ENCODE results near the gene PTPRF. TPM values are rescaled to one million over a fixed set of nuclear protein-coding genes. Genes with fewer than 3 reads are reported as not detected.

PTPRF gene
- total and polyA plus RNA-seq, 10 donors: 2.7 to 25.0 (median 10.8) TPM

GRCh38 chr1:43648221-43648847 lies 117.7 kb downstream of the PTPRF start:
- peak overlapping the region in 3 of 8 donors; percentile 94 to 97 (median 97) for H3K27ac ChIP-seq
- WGBS, 5 donors: 46 to 78% (median 68%) methylated on average over 7 of the region's 7 CpGs
- TF ChIP-seq POLR2A (IDR thresholded peaks at IDR 0.05) (no peak), CTCF (IDR thresholded peaks at IDR 0.05 in 8 of 11, conservative IDR thresholded peaks at IDR 0.05 in 3 of 11) (no peak), POLR2AphosphoS5 (IDR thresholded peaks at IDR 0.05) (no peak)
- H3K4me1 ChIP-seq: peaks cover 16 to 39% (median 28%) of the 10 kb centered on the region in 6 donors
- H3K4me3 ChIP-seq: no peak overlapping the region
- intact Hi-C loops (cut with DNase I; ENCODE audit: low total_unique reads): no loop called here
- peaks cover 0 to 6% (median 3%) of the 10 kb centered on the region in 6 donors for H3K36me3 ChIP-seq
- H3K27me3 ChIP-seq (replicated peaks in 1 of 7): no peaks in the 10 kb centered on the region
- no peak for DNase-seq
- no peaks in the 10 kb centered on the region for H3K9me3 ChIP-seq

GRCh38 chr1:43648876-43649477 lies 118.3 kb downstream of the PTPRF start:
- no peak for TF ChIP-seq CTCF (IDR thresholded peaks at IDR 0.05 in 8 of 11, conservative IDR thresholded peaks at IDR 0.05 in 3 of 11)
- no peak for TF ChIP-seq POLR2AphosphoS5 (IDR thresholded peaks at IDR 0.05)
- no peak for TF ChIP-seq POLR2A (IDR thresholded peaks at IDR 0.05)
- H3K27me3 ChIP-seq (replicated peaks in 1 of 7): no peaks in the 10 kb centered on the region
- peak overlapping the region; percentile 93 to 97 (median 96) for H3K27ac ChIP-seq
- H3K4me1 ChIP-seq: peaks cover 17 to 46% (median 34%) of the 10 kb centered on the region in 6 donors
- 24 to 44% (median 39%) methylated on average over 12 to 19 of the region's 19 CpGs for WGBS, 5 donors
- H3K9me3 ChIP-seq: no peaks in the 10 kb centered on the region
- no peak for DNase-seq
- intact Hi-C loops (cut with DNase I; ENCODE audit: low total_unique reads): no loop called here
- peaks cover under 1 to 13% (median 8%) of the 10 kb centered on the region in 6 donors for H3K36me3 ChIP-seq
- H3K4me3 ChIP-seq: peak overlapping the region; percentile 60 to 87 (median 72)

- Histone ChIP-seq H3K27me3 (replicated peaks in 1 of 7) (no peaks in the 10 kb centered on the region), H3K4me3 (peak overlapping the region; percentile 60 to 87 (median 72)), H3K9me3 (no peaks in the 10 kb centered on the region), H3K27ac (peak overlapping the region; percentile 93 to 97 (median 96)), H3K4me1 (peaks cover 17 to 59% (median 41%) of the 10 kb centered on the region in 6 donors), H3K36me3 (peaks cover 6 to 27% (median 19%) of the 10 kb centered on the region in 6 donors)
- intact Hi-C loops (cut with DNase I; ENCODE audit: low total_unique reads): loop anchor here (5.0 kb wide), 1 partner anchor 123 kb away; no protein-coding TSS in a partner anchor
- WGBS, 5 donors: 0 to 1% (median 1%) methylated on average over 30 to 33 of the region's 33 CpGs
- peak; percentile 96 for DNase-seq
- TF ChIP-seq POLR2AphosphoS5 (IDR thresholded peaks at IDR 0.05): peak; percentile 97 to 98 (median 98)
- peak; percentile 92 to 97 (median 96) for TF ChIP-seq POLR2A (IDR thresholded peaks at IDR 0.05)
- no peak for TF ChIP-seq CTCF (IDR thresholded peaks at IDR 0.05 in 8 of 11, conservative IDR thresholded peaks at IDR 0.05 in 3 of 11)
Observed at GRCh38 chr1:43650310-43651085, 119.8 kb downstream of the PTPRF start.

All from spleen (tissue), 11 donors.